RCC 7860 (cell line): Measurements from ENCODE around the gene BDKRB2.

Source experiments
- DNase-seq: peaks from one replicate; pipeline ENCODE4 v3.0.0-alpha.2; 2015; ENCODE audit warnings: low spot score
- FAIRE-seq: peaks from 2 replicates; lab custom pipeline; 2012; peaks lifted over from hg19 to GRCh38; lab: Jason Lieb, UNC

The BDKRB2 gene

DNA sequence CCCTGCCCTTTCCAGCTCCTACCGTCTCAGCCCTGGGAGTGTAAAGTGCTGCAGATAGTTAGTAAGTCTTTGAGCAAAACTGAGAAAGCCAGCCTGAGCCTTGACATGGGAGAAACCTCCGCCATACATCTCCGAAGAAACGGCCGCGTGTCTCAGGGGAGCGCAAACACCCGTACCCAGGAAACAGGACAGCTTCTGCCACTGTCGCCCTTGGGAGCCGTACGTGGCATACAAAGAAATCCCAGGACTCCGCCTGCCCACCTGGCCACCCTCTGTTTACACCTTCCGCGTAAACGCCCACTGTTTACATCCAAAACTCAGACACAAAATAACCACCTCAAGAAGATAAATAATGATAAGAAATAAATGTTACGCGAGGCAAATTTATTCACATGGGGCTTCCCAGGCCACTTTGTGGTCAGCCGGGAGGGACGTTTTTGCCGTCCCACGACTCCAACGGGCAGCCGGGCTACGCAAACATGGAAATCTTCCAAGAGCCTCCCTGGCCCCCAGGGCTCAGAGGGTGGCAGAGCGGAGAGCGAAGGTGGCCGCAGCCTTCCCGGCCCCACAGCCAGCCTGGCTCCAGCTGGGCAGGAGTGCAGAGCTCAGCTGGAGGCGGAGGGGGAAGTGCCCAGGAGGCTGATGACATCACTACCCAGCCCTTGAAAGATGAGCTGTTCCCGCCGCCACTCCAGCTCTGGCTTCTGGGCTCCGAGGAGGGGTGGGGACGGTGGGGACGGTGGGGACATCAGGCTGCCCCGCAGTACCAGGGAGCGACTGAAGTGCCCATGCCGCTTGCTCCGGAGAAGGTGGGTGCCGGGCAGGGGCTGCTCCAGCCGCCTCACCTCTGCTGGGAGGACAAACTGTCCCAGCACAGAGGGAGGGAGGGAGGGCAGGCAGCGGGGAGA, at the start of gene BDKRB2:
Gene BDKRB2, plus strand, starts transcription at position 689 of the 908 bp plus-strand sequence. CDS start 32,269 bp downstream, outside the sequence.
- DNase-seq (peak; percentile 74), FAIRE-seq (peak; percentile 51)

DNA sequence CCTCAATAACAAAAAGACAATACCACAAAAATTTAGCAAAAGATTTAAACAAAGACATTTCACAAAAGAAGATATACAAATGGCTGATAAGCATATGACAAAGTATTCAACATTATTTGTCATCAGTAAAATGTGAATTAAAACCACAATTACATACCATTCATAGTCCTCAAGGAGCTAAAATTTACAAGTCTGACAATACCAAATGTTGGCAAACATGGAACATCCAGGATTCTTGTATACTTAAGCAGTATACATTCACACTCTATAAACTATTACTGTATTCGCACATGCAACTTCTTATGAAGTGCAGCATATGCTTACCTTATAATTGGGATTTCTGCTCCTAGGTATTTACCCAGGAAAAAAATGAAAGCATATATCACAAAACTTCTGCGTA, 49.7 kb upstream of the BDKRB2 start:
- DNase-seq (no peak), FAIRE-seq (no peak)

- DNase-seq: no peak
- no peak for FAIRE-seq
These were observed 47.6 kb upstream of the BDKRB2 start for GRCh38 chr14:96156804-96157760.

DNA sequence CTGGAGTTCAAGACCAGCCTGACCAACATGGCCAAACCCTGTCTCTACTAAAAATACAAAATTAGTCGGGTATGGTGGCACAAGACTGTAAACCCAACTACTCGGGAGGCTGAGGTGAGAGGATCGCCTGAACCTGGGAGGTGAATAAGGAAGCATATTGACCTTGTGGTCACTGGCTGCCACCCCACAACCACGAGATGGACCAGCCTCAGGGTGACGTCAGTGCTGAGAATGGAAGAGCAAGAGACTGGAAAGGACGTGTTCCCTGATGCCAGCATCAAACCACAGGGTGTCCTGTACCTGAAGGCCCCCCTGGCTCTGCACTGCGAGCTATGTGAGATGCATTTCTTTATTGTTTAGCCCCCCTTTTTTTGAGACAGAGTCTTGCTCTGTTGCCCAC, 45.9 kb upstream of the BDKRB2 start:
- FAIRE-seq: no peak
- no peak for DNase-seq

DNA sequence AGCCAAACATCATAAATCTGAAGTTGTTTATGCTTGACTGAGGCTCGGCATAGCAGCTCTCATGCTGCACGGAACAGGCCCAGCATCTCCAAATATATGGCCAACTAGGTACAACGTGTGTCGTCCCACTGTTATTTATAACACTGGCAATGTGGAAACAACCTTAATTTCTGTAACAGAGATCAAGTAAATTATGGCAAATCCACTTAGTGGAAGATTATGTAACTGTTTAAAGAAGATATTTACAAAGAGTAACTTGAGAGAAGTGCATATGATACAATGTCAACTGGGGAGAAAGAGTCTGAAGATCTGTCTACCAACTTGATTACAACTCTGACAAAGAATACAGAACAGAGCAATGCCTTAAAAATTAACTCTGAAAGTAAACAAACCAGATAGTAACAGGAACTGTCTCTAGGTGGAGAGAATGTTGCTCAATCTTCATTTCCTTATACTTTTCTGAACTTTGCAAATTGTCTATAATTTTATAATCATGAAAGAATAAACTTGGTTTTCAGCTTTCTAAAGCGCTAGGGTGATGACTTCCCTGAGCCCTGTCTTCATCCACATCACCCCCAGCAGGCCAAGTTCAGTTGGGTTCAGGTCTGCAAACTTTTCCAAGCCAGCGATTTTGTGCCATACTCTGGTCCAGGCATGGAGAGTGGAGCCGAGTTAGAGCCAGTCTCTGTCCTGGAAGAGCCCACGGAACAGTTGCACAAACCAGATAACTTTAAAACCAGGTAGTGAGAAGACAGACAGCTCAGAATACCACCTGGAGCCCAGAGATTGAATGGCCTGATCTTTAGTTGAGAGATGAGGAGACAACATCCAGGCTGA, 44.3 kb upstream of the BDKRB2 start:
- DNase-seq (no peak), FAIRE-seq (no peak)

DNA sequence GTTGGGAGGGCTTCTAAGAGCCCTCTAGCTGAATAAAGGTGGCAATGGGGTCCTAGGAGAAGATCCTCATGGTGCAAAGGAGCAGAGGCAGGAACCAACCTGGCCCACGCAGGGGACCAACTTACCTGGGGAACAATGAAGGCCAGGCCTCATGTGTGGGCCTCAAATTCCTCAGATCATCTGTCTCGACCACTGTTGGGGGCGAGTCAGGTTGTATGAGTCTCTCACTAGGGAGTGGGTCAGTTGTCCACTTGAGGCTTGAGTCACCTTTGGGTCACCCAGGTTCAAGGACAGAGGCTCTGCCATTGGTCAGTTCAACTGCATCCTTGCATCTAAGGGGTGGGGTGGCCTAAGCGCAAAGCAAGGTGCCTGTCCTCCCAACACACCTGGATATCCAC, 43.7 kb upstream of the BDKRB2 start:
- no peak for FAIRE-seq
- DNase-seq: no peak

DNA sequence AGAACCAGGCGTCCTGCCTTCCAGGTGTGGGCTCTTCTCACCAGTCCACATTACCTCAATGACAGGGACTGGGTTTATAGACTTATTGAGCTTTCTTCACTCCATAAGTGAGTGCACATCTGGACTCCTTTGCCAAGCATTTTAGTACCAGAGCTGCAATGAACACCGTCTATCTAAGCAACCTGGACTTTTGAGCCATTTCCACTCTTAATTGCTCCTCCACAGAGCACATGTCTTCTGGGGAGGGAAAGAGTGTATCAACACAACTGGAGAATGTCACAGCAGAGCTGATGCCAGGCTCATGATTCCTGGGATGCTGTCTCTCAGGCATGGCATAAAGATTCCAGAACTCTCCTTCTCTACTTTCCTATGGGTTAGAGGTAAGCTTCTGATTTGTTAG, 43.0 kb upstream of the BDKRB2 start:
- DNase-seq (no peak), FAIRE-seq (no peak)

- DNase-seq (no peak), FAIRE-seq (no peak)
These were observed 42.4 kb upstream of the BDKRB2 start for GRCh38 chr14:96162265-96162664.

- no peak for FAIRE-seq
- DNase-seq: peak; percentile 14
These were observed 41.9 kb upstream of the BDKRB2 start for GRCh38 chr14:96162741-96163140.

- no peak for FAIRE-seq
- no peak for DNase-seq
These were observed 39.7 kb upstream of the BDKRB2 start for GRCh38 chr14:96164861-96165490.

DNA sequence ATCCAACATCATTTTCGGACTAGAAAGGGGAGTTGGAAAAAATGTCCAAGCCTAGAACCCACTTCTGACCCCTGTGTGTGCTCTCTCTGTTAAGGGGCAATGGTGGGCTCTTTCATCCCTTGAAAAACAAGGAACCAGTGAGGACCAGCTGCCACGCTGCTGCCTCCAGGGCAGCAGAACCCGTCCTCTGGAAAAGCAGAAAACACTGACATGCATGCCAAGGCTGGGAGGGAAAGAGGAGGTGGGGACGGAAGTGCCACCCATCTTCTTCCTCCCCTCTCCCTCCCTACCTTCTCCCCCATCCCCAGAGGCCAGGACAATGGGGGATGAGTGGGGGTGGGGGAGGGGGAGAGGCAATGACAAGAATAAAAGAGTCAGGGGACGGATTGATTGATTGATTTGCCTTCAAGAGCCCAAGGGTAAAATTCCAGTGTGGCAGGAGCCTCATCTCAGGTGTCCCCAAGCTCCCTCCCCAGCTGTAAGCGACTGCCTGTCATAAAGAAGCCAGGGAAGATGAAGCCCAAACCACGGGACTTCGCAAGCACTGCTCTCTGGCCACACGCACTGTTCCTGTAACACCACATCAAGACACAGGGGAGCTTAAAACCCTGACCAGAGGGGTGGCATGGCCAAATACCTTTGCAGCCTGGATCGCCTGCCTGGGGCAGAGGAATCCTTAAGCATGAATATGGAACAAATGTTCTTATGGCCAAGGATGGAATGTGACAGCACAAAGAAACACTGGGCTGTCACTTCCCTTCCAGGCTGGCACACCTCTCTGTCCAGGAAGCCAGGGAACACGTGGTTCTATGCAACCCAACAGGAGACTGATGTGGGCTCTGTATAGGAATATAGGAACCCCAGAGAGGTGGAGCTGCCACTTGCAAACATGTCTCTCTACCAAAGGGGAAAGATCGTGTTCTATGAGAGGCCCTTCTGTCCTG, 38.9 kb upstream of the BDKRB2 start:
- FAIRE-seq (no peak), DNase-seq (no peak)

DNA sequence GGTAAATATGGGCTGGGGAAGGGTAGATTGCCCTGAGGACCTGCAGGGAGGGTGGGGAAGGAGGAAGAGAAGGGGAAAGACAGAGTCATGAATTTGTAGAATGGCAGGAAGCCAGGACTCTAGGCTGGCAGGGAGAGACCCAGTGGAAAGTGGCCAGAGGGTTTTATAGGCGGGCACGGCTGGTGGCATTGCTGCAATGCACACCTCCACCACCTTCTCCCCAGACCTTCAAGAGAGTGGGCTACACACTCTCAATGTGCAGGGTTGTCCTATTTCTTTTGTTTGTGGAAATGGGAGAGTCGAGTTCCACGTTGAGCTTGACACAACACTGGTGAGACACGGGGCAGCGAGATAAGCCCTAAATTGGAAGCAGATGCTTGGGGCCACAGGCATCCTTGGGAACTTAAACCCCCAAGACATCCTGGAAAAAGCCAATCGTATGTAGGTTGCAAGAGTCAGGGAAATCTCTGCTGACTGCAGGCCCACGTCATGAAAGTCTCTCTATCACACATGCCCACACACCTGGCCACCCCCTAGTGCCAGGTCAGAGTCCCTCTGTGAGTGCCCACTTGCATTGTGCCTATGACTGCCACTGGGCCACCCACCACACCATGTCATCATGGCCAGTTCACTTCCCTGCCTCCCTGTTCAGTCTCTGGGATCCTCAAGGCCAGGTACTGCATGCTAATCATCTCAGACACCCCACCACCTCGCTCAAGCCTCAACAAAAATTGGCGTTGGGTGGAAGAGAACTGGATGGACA, 38.0 kb upstream of the BDKRB2 start:
- FAIRE-seq (no peak), DNase-seq (no peak)

GRCh38 chr14:96167224-96168148, 37.2 kb upstream of the BDKRB2 start:
- FAIRE-seq (no peak), DNase-seq (peak; percentile 11)

- DNase-seq (no peak), FAIRE-seq (no peak)
These were observed 36.1 kb upstream of the BDKRB2 start for GRCh38 chr14:96168581-96168980.

DNA sequence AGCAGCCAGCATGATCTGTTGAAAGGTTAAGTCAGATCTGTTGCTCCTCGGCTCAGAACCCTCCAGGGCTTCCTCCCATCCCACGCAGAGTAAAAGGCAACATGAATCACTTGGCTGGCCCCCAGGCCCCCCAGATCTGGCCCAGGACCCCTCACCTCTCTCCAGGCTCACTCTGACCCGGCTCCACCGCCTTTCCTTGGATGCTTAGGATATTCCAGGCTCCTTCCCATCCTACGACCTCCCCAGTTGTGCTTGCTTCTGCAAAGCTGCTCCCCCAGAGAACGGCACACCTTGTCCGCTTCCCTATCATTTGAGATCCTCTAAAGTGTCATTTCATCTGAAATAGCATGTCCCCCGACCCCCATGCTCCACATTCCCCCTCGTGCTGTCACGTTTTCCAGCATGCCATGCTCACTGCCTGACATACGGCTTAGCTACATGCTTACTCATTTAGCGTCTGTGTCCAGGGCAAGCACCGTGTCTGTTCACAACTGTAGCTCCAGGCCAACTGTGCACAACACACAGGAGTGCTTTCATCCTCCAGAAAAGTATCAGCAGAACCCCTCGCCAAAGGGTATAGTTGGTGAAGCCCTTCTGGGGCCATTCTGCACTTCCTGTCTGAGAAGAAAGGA, 33.6 kb upstream of the BDKRB2 start:
- DNase-seq (no peak), FAIRE-seq (no peak)

DNA sequence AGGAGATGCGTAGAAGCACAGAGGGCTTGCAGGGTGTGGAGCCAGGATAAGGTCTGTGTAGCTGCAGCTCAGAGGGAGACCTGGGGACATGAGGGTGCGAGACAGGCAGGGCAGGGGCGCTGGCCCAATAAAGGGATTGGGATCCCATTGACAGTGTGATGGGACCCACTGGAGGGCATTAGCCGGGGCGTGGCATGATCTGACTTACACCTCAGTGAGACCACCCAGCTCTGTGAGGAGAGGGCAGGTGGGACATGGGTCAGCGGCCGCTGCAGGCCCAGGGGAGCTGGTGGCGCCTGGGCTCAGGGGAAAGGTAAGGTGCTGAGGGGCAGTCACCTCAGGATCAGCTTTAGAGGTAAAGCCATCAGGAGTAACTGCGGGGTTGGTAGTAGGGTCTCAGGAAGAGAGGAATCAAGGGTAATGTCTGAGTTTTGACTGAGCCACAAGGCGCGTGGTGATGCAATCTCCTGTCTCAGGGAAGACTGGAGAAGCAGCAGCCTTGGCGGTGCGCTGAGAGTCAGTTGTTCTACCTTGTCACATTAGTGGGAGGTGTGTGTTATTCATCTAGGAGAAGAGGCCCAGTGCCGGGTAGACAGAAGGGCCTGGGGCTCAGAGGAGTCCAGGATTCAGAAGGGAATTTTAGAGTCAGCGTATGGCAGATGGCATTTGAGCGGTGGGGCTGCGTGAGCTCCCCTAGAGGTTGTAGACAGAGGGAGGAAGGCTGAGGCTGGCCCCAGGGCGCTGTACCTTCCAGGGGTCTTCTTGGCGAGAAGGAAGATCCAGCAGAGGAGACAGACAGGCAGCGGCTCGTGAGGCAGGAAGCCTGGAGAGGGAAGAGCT, 30.8 kb upstream of the BDKRB2 start:
- DNase-seq (no peak), FAIRE-seq (no peak)
